CD4-positive, alpha-beta T cell (primary cell): ENCODE measurements around the gene PKD2. TPM values are rescaled to one million over a fixed set of nuclear protein-coding genes. Genes with fewer than 3 reads are reported as not detected.

Source experiments
- ATAC-seq: fragments of 200-7000 bp; cut with Tn5 transposase; one replicate; pipeline ENCODE4 v1.10.0; 2022; ENCODE audit warnings: mild to moderate bottlenecking; ENCODE audit not compliant: poor library complexity
- CTCF ChIA-PET: fragments of 350-600 bp; sonication (Branson Sonifier 250); formaldehyde crosslinking; loops from one replicate; lab custom pipeline; 2021; ENCODE audit warnings: antibody characterized with exemption, inconsistent platforms; lab: Charles Lee
- POLR2A ChIA-PET: fragments of 350-600 bp; sonication (Branson Sonifier 250); formaldehyde crosslinking; loops from one replicate; lab custom pipeline; 2021; ENCODE audit warnings: antibody characterized with exemption, inconsistent platforms; lab: Charles Lee
- DNase-seq, 14 experiments: peaks; one replicate each; pipeline ENCODE4 v3.0.0-alpha.2; 2013 to 2020; ENCODE audit warnings: mixed read lengths in 2 of 14
- H3K27ac ChIP-seq, 2 donors: one replicate each; pipeline versions ENCODE4 v1.5.1 to v1.7.0; 2013; ENCODE audit warnings: low read length in 2 of 2, low read depth in 1 of 2, mild to moderate bottlenecking in 1 of 2
- H3K27me3 ChIP-seq, 2 experiments: 1 replicate in 1 of 2; 2 replicates in 1 of 2; pipeline versions ENCODE4 v1.6.1 to v1.7.0; 2013; ENCODE audit warnings: low read length in 2 of 2, control low read depth in 1 of 2, mild to moderate bottlenecking in 1 of 2, moderate library complexity in 1 of 2; ENCODE audit not compliant: insufficient read depth in 2 of 2, control insufficient read depth in 1 of 2
- H3K36me3 ChIP-seq: one replicate; pipeline ENCODE4 v1.6.1; 2013; ENCODE audit warnings: low read length, control low read depth; ENCODE audit not compliant: insufficient read depth
- H3K4me1 ChIP-seq: one replicate; pipeline ENCODE4 v1.6.1; 2013; ENCODE audit warnings: low read length, control low read depth; ENCODE audit not compliant: insufficient read depth
- H3K4me3 ChIP-seq: one replicate; pipeline ENCODE4 v1.5.1; 2013; ENCODE audit warnings: mild to moderate bottlenecking, low read length, moderate library complexity
- H3K9me3 ChIP-seq, 2 experiments: 1 replicate in 1 of 2; 2 replicates in 1 of 2; pipeline versions ENCODE4 v1.6.1 to v1.7.0; 2013; ENCODE audit warnings: low read length in 2 of 2, mild to moderate bottlenecking in 2 of 2, control low read depth in 1 of 2, moderate library complexity in 1 of 2; ENCODE audit not compliant: control insufficient read depth in 1 of 2, insufficient read depth in 1 of 2
- H3K27ac Mint-ChIP-seq: one replicate; pipeline ENCODE4 v1.8.0; 2020; ENCODE audit warnings: mixed read lengths
- H3K27me3 Mint-ChIP-seq: one replicate; pipeline ENCODE4 v1.8.0; 2021; ENCODE audit warnings: mixed read lengths
- H3K36me3 Mint-ChIP-seq: one replicate; pipeline ENCODE4 v1.8.0; 2021; ENCODE audit warnings: low read depth, mixed read lengths
- H3K4me1 Mint-ChIP-seq: one replicate; pipeline ENCODE4 v1.8.0; 2021; ENCODE audit warnings: low read depth, mixed read lengths
- H3K4me3 Mint-ChIP-seq: one replicate; pipeline ENCODE4 v1.8.0; 2020; ENCODE audit warnings: mild to moderate bottlenecking, mixed read lengths
- H3K9me3 Mint-ChIP-seq: one replicate; pipeline ENCODE4 v1.8.0; 2020; ENCODE audit warnings: mixed read lengths
- intact Hi-C, 2 experiments: fragments of 100-400 bp; cut with DNase I in 1 of 2; cut with micrococcal nuclease in 1 of 2; formaldehyde crosslinking; loops; one replicate each; pipeline versions ENCODE4 v1.15.1 to v1.9.0; 2023 to 2025; cut with DNase I, micrococcal nuclease
- total RNA-seq, 174 experiments: library from RNA in 2 of 174; stranded (reverse) in 2 of 174; gene quantifications; one replicate each; pipeline ENCODE4 v1.2.3 and lab custom pipeline; 2021 to 2026
- TF ChIP-seq, protein P1 (sequence below): fragments of 200-600 bp; IDR thresholded peaks from one replicate; pipeline ENCODE4 v1.8.0; 2022; ENCODE audit warnings: antibody characterized with exemption, mild to moderate bottlenecking

The PKD2 gene
- total RNA-seq, 2 experiments from 2014 or later = 4.1 to 4.3 TPM

DNA sequence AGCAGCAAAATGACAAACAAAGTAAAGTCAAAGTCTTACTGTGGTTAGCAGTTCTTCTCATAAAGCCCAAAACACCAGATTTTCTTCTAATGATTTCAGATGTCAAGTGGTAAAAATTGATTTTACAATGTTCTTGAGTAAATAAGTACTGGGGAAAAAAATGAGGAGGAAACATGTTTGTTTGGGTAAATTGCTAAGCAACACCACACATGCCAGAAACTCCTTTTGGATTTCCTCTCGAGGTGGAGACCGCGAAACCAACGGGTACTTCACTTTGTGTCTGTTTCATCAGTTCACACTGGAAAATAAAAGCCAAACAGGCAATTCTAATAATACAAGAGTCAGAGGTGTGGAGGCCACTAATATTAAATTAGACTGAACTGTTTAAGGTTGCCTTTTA is 4.6 kb upstream of the PKD2 start:
- Histone ChIP-seq H3K27ac (no peak overlapping the region), H3K4me3 (no peak overlapping the region), H3K4me1 (peaks cover 6% of the 10 kb centered on the region), H3K36me3 (no peaks in the 10 kb centered on the region), H3K27me3 (no peaks in the 10 kb centered on the region), H3K9me3 (no peaks in the 10 kb centered on the region)
- intact Hi-C loops = loop anchor here in 1 of 2 experiments (10.0 kb wide), 1 partner anchor 1112 kb away; the partner anchor contains the start of gene TIGD2
- ATAC-seq (no peak), DNase-seq (no peak)
- H3K27me3 Mint-ChIP-seq = no peaks in the 10 kb centered on the region
- no peak overlapping the region for H3K27ac Mint-ChIP-seq
- ChIA-PET CTCF (no interaction called here), POLR2A (no interaction called here)
- peaks cover 9% of the 10 kb centered on the region for H3K4me1 Mint-ChIP-seq
- no peak overlapping the region for H3K4me3 Mint-ChIP-seq
- no peaks in the 10 kb centered on the region for H3K9me3 Mint-ChIP-seq
- TF ChIP-seq, protein P1, sequence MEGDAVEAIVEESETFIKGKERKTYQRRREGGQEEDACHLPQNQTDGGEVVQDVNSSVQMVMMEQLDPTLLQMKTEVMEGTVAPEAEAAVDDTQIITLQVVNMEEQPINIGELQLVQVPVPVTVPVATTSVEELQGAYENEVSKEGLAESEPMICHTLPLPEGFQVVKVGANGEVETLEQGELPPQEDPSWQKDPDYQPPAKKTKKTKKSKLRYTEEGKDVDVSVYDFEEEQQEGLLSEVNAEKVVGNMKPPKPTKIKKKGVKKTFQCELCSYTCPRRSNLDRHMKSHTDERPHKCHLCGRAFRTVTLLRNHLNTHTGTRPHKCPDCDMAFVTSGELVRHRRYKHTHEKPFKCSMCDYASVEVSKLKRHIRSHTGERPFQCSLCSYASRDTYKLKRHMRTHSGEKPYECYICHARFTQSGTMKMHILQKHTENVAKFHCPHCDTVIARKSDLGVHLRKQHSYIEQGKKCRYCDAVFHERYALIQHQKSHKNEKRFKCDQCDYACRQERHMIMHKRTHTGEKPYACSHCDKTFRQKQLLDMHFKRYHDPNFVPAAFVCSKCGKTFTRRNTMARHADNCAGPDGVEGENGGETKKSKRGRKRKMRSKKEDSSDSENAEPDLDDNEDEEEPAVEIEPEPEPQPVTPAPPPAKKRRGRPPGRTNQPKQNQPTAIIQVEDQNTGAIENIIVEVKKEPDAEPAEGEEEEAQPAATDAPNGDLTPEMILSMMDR = no peak
- H3K36me3 Mint-ChIP-seq = peaks cover 9% of the 10 kb centered on the region

DNA sequence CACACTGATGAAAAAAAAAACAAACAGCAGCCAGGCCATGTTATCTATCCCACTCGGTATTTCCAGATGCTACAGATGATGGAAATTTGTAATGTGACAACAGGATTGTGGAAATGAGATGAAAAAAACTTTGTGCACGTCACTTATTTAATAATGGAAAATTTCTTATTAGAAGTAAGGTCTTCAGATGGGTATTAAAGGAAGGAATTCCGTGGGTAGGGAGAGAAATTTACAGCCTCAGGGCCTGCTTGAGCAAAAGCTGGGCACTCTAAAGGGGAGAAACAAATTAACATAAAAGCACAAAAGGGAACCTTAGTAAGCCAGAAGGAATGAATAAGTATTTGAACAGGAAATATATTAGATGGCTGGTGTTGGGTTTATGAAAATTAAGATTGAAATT is 4.2 kb upstream of the PKD2 start:
- Mint-ChIP-seq H3K4me3 (no peak overlapping the region), H3K4me1 (peaks cover 9% of the 10 kb centered on the region), H3K27me3 (no peaks in the 10 kb centered on the region), H3K9me3 (no peaks in the 10 kb centered on the region), H3K27ac (no peak overlapping the region), H3K36me3 (peaks cover 9% of the 10 kb centered on the region)
- Histone ChIP-seq H3K4me3 (no peak overlapping the region), H3K9me3 (no peaks in the 10 kb centered on the region), H3K27me3 (no peaks in the 10 kb centered on the region), H3K27ac (no peak overlapping the region), H3K4me1 (peaks cover 6% of the 10 kb centered on the region), H3K36me3 (no peaks in the 10 kb centered on the region)
- ChIA-PET POLR2A (no interaction called here), CTCF (interaction anchor here (0.5 kb wide), 1 partner anchor 17 kb away, joined by 3 read pairs; no protein-coding TSS in a partner anchor)
- DNase-seq = no peak
- TF ChIP-seq, protein P1 = no peak
- no peak for ATAC-seq
- intact Hi-C loops = loop anchor here in 1 of 2 experiments (10.0 kb wide), 1 partner anchor 1112 kb away; the partner anchor contains the start of gene TIGD2

DNA sequence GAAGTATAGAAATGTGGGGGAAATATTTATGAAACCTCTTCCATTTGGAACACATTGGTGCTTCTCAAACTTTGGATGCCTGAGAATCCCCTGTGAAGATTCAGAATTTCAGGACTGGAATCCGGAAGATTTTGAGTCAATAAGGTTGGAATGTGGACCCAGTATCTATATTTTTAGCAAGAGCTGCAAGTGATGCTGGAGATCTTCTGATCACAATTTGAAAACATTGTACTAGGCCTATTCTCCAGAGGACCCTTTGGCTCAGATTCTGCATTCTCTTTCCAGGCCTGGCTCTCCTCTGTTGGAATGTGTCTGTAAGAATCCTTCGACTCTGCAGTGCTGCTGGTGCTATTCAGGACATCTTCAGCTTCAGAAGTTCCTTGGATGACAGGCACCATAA is 2.4 kb upstream of the PKD2 start:
- H3K9me3 Mint-ChIP-seq = no peaks in the 10 kb centered on the region
- H3K27ac ChIP-seq = no peak overlapping the region
- DNase-seq (no peak), ATAC-seq (no peak)
- H3K4me3 ChIP-seq = no peak overlapping the region
- intact Hi-C loops = loop anchor here in 1 of 2 experiments (10.0 kb wide), 1 partner anchor 1110 kb away; the partner anchor contains the start of gene TIGD2
- H3K4me1 ChIP-seq = peaks cover 8% of the 10 kb centered on the region
- ChIA-PET POLR2A (no interaction called here), CTCF (no interaction called here)
- no peak overlapping the region for H3K27ac Mint-ChIP-seq
- H3K36me3 Mint-ChIP-seq = peaks cover 9% of the 10 kb centered on the region
- TF ChIP-seq, protein P1 = no peak
- H3K27me3 Mint-ChIP-seq = no peaks in the 10 kb centered on the region
- H3K36me3 ChIP-seq = no peaks in the 10 kb centered on the region
- no peaks in the 10 kb centered on the region for H3K27me3 ChIP-seq
- no peaks in the 10 kb centered on the region for H3K9me3 ChIP-seq
- H3K4me1 Mint-ChIP-seq = peaks cover 15% of the 10 kb centered on the region
- peak overlapping the region; percentile 92 for H3K4me3 Mint-ChIP-seq
